Muscle layer of duodenum (tissue), 2 donors: ENCODE results near the gene OLIG2.
A peak's percentile ranks its signal among the peaks of the same experiment; 100 is the strongest.

Experiments used
- H3K27ac ChIP-seq: one replicate; pipeline ENCODE4 v1.7.0; 2013; ENCODE audit warnings: mild to moderate bottlenecking, low read length
- H3K27me3 ChIP-seq: one replicate; pipeline ENCODE4 v1.7.0; 2013; ENCODE audit warnings: low read depth, mild to moderate bottlenecking, control low read depth, low read length
- H3K36me3 ChIP-seq, 2 donors: one replicate each; pipeline ENCODE4 v1.7.0; 2013; ENCODE audit warnings: low read length in 2 of 2, control low read depth in 1 of 2, mild to moderate bottlenecking in 1 of 2; ENCODE audit not compliant: insufficient read depth in 2 of 2, control insufficient read depth in 1 of 2
- H3K4me1 ChIP-seq, 2 donors: one replicate each; pipeline ENCODE4 v1.7.0; 2013; ENCODE audit warnings: low read length in 2 of 2, mild to moderate bottlenecking in 2 of 2, control low read depth in 1 of 2, moderate library complexity in 1 of 2; ENCODE audit not compliant: insufficient read depth in 2 of 2, control insufficient read depth in 1 of 2
- H3K4me3 ChIP-seq, 2 donors: one replicate each; pipeline ENCODE4 v1.7.0; 2013; ENCODE audit warnings: low read length in 2 of 2, low read depth in 1 of 2, mild to moderate bottlenecking in 1 of 2
- H3K9me3 ChIP-seq, 2 donors: one replicate each; pipeline ENCODE4 v1.7.0; 2013; ENCODE audit warnings: low read length in 2 of 2, control low read depth in 1 of 2, mild to moderate bottlenecking in 1 of 2; ENCODE audit not compliant: control insufficient read depth in 1 of 2
- donor health status: healthy.

OLIG2 gene

DNA sequence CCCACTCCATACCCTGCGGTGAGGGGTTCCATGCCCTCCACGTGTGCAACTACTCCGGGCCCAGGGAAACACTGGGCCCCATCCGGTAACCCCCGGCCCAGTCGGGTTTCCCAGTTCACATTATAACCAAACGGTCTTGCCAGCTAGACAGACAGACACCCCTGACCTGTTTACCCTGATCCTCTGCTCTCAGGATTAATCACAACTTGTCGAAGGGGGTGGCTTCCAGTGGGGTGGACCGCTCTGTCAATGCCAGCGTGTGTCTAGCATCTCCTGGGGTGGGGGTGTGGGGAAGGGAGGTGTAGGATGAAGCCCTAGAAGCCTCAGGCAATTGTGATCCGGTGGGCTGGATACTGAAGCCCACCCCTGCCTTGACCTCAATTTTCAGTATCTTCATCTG lies 4.6 kb upstream of the OLIG2 start:
- Histone ChIP-seq H3K27ac (no peak overlapping the region), H3K4me1 (peaks cover 0 to 45% of the 10 kb centered on the region in 2 donors), H3K9me3 (no peaks in the 10 kb centered on the region), H3K36me3 (no peaks in the 10 kb centered on the region), H3K4me3 (no peak overlapping the region), H3K27me3 (peaks cover 68% of the 10 kb centered on the region)

DNA sequence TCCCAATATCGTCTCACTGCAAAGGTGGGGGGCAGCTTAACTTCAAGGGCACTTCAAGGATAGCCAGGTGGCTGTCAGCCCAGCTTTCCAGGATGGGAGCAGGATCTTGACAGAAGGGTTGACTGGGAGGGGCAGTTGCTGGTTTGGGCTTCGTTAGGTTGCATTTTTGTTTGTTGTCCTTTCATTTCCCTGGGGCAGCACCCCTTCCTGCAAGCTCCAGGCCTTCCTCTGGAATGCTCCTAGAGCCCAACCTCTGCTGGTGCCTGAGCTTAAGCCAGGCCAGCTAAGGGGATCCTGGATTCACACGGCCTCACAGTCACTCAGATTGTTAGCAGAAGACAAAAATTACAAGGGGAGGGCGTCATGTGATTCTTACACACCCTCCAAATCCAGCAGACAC lies 4.1 kb upstream of the OLIG2 start:
- Histone ChIP-seq H3K4me1 (peaks cover 0 to 50% of the 10 kb centered on the region in 2 donors), H3K9me3 (no peaks in the 10 kb centered on the region), H3K27me3 (peaks cover 73% of the 10 kb centered on the region), H3K36me3 (no peaks in the 10 kb centered on the region), H3K27ac (no peak overlapping the region), H3K4me3 (no peak overlapping the region)

DNA sequence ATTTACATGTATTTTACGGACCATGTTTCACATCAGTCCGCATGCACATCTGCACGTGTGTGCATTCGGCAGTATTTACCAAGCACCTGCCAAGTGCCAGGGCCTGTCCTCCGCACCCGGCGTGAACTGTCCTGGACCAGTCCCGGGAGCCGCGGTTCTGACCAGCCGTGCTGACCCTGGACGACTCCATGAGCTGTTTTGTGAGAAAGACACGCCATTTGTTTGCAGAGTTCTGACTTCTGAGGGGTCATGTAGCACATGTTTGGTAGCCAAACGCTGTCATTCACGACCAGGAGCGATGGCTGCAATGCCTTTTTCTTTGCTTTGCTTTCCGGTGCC lies 3.3 kb upstream of the OLIG2 start:
- Histone ChIP-seq H3K27me3 (peaks cover 79% of the 10 kb centered on the region), H3K4me3 (no peak overlapping the region), H3K4me1 (peaks cover 0 to 56% of the 10 kb centered on the region in 2 donors)

DNA sequence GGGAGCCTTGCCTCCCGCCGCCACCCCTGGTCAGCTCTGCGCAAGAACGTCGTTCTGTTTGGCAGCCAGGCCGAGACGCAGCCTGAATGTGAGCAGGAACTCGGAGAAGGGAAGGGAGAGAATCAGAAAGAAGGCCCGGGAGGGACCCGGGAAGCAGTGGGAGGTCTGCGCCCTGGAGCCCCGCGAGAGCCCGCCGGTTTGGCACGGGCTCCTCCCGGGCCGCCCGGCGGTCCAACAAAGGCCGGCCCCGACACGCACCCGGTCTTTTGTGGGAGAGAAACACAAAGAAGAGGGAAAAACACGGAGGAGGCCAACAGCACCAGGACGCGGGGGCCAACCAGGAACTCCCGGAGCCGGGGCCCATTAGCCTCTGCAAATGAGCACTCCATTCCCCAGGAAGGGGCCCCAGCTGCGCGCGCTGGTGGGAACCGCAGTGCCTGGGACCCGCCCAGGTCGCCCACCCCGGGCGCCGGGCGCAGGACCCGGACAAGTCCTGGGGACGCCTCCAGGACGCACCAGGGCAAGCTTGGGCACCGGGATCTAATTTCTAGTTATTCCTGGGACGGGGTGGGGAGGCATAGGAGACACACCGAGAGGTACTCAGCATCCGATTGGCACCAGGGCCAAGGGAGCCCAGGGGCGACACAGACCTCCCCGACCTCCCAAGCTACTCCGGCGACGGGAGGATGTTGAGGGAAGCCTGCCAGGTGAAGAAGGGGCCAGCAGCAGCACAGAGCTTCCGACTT lies 2.7 kb upstream of the OLIG2 start:
- Histone ChIP-seq H3K36me3 (no peaks in the 10 kb centered on the region), H3K9me3 (no peaks in the 10 kb centered on the region), H3K27me3 (peaks cover 85% of the 10 kb centered on the region), H3K4me3 (peak overlapping the region in 1 of 2 donors; percentile 46), H3K27ac (no peak overlapping the region), H3K4me1 (peaks cover 0 to 62% of the 10 kb centered on the region in 2 donors)

More for the DNA sequence above, 3.3 kb upstream of the OLIG2 start:
- Histone ChIP-seq H3K27ac (no peak overlapping the region), H3K36me3 (no peaks in the 10 kb centered on the region), H3K9me3 (no peaks in the 10 kb centered on the region)

DNA sequence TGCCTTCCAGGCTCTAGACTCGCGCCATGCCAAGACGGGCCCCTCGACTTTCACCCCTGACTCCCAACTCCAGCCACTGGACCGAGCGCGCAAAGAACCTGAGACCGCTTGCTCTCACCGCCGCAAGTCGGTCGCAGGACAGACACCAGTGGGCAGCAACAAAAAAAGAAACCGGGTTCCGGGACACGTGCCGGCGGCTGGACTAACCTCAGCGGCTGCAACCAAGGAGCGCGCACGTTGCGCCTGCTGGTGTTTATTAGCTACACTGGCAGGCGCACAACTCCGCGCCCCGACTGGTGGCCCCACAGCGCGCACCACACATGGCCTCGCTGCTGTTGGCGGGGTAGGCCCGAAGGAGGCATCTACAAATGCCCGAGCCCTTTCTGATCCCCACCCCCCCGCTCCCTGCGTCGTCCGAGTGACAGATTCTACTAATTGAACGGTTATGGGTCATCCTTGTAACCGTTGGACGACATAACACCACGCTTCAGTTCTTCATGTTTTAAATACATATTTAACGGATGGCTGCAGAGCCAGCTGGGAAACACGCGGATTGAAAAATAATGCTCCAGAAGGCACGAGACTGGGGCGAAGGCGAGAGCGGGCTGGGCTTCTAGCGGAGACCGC lies 2.0 kb upstream of the OLIG2 start:
- H3K4me1 ChIP-seq, result peaks cover 0 to 69% of the 10 kb centered on the region in 2 donors
- H3K9me3 ChIP-seq, result no peaks in the 10 kb centered on the region
- H3K36me3 ChIP-seq, result no peaks in the 10 kb centered on the region
- peaks cover 87% of the 10 kb centered on the region for H3K27me3 ChIP-seq
- no peak overlapping the region for H3K27ac ChIP-seq
- peak overlapping the region in 1 of 2 donors; percentile 46 for H3K4me3 ChIP-seq

DNA sequence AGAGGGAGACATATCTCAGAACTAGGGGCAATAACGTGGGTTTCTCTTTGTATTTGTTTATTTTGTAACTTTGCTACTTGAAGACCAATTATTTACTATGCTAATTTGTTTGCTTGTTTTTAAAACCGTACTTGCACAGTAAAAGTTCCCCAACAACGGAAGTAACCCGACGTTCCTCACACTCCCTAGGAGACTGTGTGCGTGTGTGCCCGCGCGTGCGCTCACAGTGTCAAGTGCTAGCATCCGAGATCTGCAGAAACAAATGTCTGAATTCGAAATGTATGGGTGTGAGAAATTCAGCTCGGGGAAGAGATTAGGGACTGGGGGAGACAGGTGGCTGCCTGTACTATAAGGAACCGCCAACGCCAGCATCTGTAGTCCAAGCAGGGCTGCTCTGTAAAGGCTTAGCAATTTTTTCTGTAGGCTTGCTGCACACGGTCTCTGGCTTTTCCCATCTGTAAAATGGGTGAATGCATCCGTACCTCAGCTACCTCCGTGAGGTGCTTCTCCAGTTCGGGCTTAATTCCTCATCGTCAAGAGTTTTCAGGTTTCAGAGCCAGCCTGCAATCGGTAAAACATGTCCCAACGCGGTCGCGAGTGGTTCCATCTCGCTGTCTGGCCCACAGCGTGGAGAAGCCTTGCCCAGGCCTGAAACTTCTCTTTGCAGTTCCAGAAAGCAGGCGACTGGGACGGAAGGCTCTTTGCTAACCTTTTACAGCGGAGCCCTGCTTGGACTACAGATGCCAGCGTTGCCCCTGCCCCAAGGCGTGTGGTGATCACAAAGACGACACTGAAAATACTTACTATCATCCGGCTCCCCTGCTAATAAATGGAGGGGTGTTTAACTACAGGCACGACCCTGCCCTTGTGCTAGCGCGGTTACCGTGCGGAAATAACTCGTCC lies 1.3 kb upstream of the OLIG2 start:
- Histone ChIP-seq H3K4me1 (peaks cover 3 to 73% of the 10 kb centered on the region in 2 donors), H3K36me3 (no peaks in the 10 kb centered on the region), H3K9me3 (no peaks in the 10 kb centered on the region), H3K4me3 (no peak overlapping the region), H3K27me3 (peaks cover 87% of the 10 kb centered on the region), H3K27ac (no peak overlapping the region)

DNA sequence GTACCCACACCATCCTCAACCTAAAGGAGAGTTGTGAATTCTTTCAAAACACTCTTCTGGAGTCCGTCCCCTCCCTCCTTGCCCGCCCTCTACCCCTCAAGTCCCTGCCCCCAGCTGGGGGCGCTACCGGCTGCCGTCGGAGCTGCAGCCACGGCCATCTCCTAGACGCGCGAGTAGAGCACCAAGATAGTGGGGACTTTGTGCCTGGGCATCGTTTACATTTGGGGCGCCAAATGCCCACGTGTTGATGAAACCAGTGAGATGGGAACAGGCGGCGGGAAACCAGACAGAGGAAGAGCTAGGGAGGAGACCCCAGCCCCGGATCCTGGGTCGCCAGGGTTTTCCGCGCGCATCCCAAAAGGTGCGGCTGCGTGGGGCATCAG lies 638 bp upstream of the OLIG2 start:
- no peak overlapping the region for H3K27ac ChIP-seq
- peaks cover 90% of the 10 kb centered on the region for H3K27me3 ChIP-seq
- H3K36me3 ChIP-seq, result no peaks in the 10 kb centered on the region
- H3K4me3 ChIP-seq, result no peak overlapping the region
- H3K4me1 ChIP-seq, result peaks cover 3 to 67% of the 10 kb centered on the region in 2 donors
- no peaks in the 10 kb centered on the region for H3K9me3 ChIP-seq

DNA sequence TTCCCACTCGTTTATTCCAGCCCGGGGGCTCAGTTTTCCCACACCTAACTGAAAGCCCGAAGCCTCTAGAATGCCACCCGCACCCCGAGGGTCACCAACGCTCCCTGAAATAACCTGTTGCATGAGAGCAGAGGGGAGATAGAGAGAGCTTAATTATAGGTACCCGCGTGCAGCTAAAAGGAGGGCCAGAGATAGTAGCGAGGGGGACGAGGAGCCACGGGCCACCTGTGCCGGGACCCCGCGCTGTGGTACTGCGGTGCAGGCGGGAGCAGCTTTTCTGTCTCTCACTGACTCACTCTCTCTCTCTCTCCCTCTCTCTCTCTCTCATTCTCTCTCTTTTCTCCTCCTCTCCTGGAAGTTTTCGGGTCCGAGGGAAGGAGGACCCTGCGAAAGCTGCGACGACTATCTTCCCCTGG lies 716 bp downstream of the OLIG2 start:
- Histone ChIP-seq H3K4me1 (peaks cover 3 to 62% of the 10 kb centered on the region in 2 donors), H3K4me3 (no peak overlapping the region), H3K36me3 (no peaks in the 10 kb centered on the region), H3K27me3 (peaks cover 91% of the 10 kb centered on the region), H3K27ac (no peak overlapping the region), H3K9me3 (no peaks in the 10 kb centered on the region)

DNA sequence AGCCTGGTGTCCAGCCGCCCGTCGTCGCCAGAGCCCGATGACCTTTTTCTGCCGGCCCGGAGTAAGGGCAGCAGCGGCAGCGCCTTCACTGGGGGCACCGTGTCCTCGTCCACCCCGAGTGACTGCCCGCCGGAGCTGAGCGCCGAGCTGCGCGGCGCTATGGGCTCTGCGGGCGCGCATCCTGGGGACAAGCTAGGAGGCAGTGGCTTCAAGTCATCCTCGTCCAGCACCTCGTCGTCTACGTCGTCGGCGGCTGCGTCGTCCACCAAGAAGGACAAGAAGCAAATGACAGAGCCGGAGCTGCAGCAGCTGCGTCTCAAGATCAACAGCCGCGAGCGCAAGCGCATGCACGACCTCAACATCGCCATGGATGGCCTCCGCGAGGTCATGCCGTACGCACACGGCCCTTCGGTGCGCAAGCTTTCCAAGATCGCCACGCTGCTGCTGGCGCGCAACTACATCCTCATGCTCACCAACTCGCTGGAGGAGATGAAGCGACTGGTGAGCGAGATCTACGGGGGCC lies 1.2 kb downstream of the OLIG2 start:
- H3K4me1 ChIP-seq, result peaks cover 3 to 62% of the 10 kb centered on the region in 2 donors
- no peak overlapping the region for H3K27ac ChIP-seq
- peak overlapping the region in 1 of 2 donors; percentile 28 for H3K4me3 ChIP-seq
- no peaks in the 10 kb centered on the region for H3K9me3 ChIP-seq
- H3K36me3 ChIP-seq, result no peaks in the 10 kb centered on the region
- H3K27me3 ChIP-seq, result peaks cover 92% of the 10 kb centered on the region

DNA sequence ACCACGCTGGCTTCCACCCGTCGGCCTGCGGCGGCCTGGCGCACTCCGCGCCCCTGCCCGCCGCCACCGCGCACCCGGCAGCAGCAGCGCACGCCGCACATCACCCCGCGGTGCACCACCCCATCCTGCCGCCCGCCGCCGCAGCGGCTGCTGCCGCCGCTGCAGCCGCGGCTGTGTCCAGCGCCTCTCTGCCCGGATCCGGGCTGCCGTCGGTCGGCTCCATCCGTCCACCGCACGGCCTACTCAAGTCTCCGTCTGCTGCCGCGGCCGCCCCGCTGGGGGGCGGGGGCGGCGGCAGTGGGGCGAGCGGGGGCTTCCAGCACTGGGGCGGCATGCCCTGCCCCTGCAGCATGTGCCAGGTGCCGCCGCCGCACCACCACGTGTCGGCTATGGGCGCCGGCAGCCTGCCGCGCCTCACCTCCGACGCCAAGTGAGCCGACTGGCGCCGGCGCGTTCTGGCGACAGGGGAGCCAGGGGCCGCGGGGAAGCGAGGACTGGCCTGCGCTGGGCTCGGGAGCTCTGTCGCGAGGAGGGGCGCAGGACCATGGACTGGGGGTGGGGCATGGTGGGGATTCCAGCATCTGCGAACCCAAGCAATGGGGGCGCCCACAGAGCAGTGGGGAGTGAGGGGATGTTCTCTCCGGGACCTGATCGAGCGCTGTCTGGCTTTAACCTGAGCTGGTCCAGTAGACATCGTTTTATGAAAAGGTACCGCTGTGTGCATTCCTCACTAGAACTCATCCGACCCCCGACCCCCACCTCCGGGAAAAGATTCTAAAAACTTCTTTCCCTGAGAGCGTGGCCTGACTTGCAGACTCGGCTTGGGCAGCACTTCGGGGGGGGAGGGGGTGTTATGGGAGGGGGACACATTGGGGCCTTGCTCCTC lies 1.9 kb downstream of the OLIG2 start:
- Histone ChIP-seq H3K4me3 (peak overlapping the region in 1 of 2 donors; percentile 28), H3K9me3 (no peaks in the 10 kb centered on the region), H3K27me3 (peaks cover 93% of the 10 kb centered on the region), H3K4me1 (peaks cover 3 to 60% of the 10 kb centered on the region in 2 donors), H3K36me3 (no peaks in the 10 kb centered on the region), H3K27ac (no peak overlapping the region)
